Liver (tissue), 9 donors: Measurements from ENCODE around the gene HHIPL1. TPM values are rescaled to one million over a fixed set of nuclear protein-coding genes. Genes with fewer than 3 reads are reported as not detected.

Experiments
- DNase-seq: peaks from one replicate; pipeline ENCODE4 v3.0.0-alpha.2; 2017; ENCODE audit warnings: low spot score
- H3K27ac ChIP-seq, 2 donors: one replicate each; pipeline ENCODE4 v1.7.0; 2013; ENCODE audit warnings: inconsistent platforms in 2 of 2, low read length in 2 of 2, control low read depth in 1 of 2, low read depth in 1 of 2, mild to moderate bottlenecking in 1 of 2
- H3K27me3 ChIP-seq, 4 donors: one replicate each; pipeline versions ENCODE4 v1.6.1 to v1.7.0; 2013; ENCODE audit warnings: low read length in 3 of 4, inconsistent platforms in 1 of 4, mild to moderate bottlenecking in 1 of 4, moderate library complexity in 1 of 4; ENCODE audit not compliant: control insufficient read depth in 4 of 4, insufficient read depth in 4 of 4
- H3K36me3 ChIP-seq, 4 donors: one replicate each; pipeline versions ENCODE4 v1.6.1 to v1.7.0; 2013; ENCODE audit warnings: low read length in 3 of 4, mild to moderate bottlenecking in 3 of 4, low read depth in 1 of 4, moderate library complexity in 1 of 4; ENCODE audit not compliant: control insufficient read depth in 4 of 4, insufficient read depth in 3 of 4
- H3K4me1 ChIP-seq, 4 donors: one replicate each; pipeline versions ENCODE4 v1.6.1 to v1.7.0; 2013; ENCODE audit warnings: low read length in 3 of 4, mild to moderate bottlenecking in 3 of 4, moderate library complexity in 1 of 4; ENCODE audit not compliant: control insufficient read depth in 4 of 4, insufficient read depth in 4 of 4
- H3K4me3 ChIP-seq, 3 donors: one replicate each; pipeline versions ENCODE4 v1.6.1 to v1.7.0; 2013; ENCODE audit warnings: low read length in 3 of 3, control low read depth in 1 of 3, low read depth in 1 of 3, mild to moderate bottlenecking in 1 of 3
- H3K9ac ChIP-seq, 2 donors: one replicate each; pipeline ENCODE4 v1.7.0; 2013; ENCODE audit warnings: low read length in 2 of 2, mild to moderate bottlenecking in 2 of 2, moderate library complexity in 2 of 2, control low read depth in 1 of 2, low read depth in 1 of 2
- H3K9me3 ChIP-seq, 4 donors: one replicate each; pipeline versions ENCODE4 v1.6.1 to v1.7.0; 2013; ENCODE audit warnings: low read length in 3 of 4; ENCODE audit not compliant: control insufficient read depth in 4 of 4
- EGR1 ChIP-seq, 2 donors: IDR thresholded peaks; 2 replicates each; pipeline ENCODE4 v1.6.1; 2016 to 2018; ENCODE audit warnings: antibody characterized with exemption in 2 of 2, low read depth in 2 of 2
- FOXA1 ChIP-seq: IDR thresholded peaks from 2 replicates; pipeline ENCODE4 v1.6.1; 2016; ENCODE audit warnings: antibody characterized with exemption
- FOXA2 ChIP-seq: IDR thresholded peaks from 2 replicates; pipeline ENCODE4 v1.6.1; 2016; ENCODE audit warnings: antibody characterized with exemption
- GABPA ChIP-seq, 2 donors: IDR thresholded peaks in 1 of 2; conservative IDR thresholded peaks in 1 of 2; 2 replicates each; pipeline ENCODE4 v1.6.1; 2016; ENCODE audit warnings: antibody characterized with exemption in 2 of 2, mild to moderate bottlenecking in 1 of 2, moderate library complexity in 1 of 2
- HNF4A ChIP-seq, 2 donors: conservative IDR thresholded peaks; 2 replicates each; pipeline ENCODE4 v1.6.1; 2016; ENCODE audit warnings: antibody characterized with exemption in 2 of 2, mild to moderate bottlenecking in 2 of 2
- HNF4G ChIP-seq: IDR thresholded peaks from 2 replicates; pipeline ENCODE4 v1.6.1; 2016; ENCODE audit warnings: antibody characterized with exemption
- JUND ChIP-seq, 2 donors: IDR thresholded peaks; 2 replicates each; pipeline ENCODE4 v1.6.1; 2016; ENCODE audit warnings: antibody characterized with exemption in 2 of 2
- NR2F2 ChIP-seq: IDR thresholded peaks from 2 replicates; pipeline ENCODE4 v1.6.1; 2016; ENCODE audit warnings: antibody characterized with exemption
- RAD21 ChIP-seq, 2 donors: IDR thresholded peaks; 2 replicates each; pipeline ENCODE4 v1.6.1; 2016; ENCODE audit warnings: antibody characterized with exemption in 2 of 2, mild to moderate bottlenecking in 2 of 2
- RXRA ChIP-seq, 2 donors: IDR thresholded peaks; 2 replicates each; pipeline ENCODE4 v1.6.1; 2017 to 2018; ENCODE audit warnings: antibody characterized with exemption in 2 of 2, mild to moderate bottlenecking in 1 of 2
- SP1 ChIP-seq: IDR thresholded peaks from 2 replicates; pipeline ENCODE4 v1.6.1; 2018; ENCODE audit warnings: antibody characterized with exemption, mild to moderate bottlenecking
- TAF1 ChIP-seq: conservative IDR thresholded peaks from 2 replicates; pipeline ENCODE4 v1.6.1; 2016; ENCODE audit warnings: antibody characterized with exemption, mild to moderate bottlenecking
- YY1 ChIP-seq: IDR thresholded peaks from 2 replicates; pipeline ENCODE4 v1.6.1; 2016; ENCODE audit warnings: antibody characterized with exemption, mild to moderate bottlenecking
- WGBS: extraction: QIAGEN DNeasy Blood & Tissue Kit; methylation state at CpG from one replicate; pipeline ENCODE4 v1.1.7; 2013; 5-methylcytosine and 5-hydroxymethylcytosine counted together
- polyA plus RNA-seq, 2 donors: library from polyadenylated mRNA; stranded (reverse) in 1 of 2; unstranded in 1 of 2; fragments of 200-250 nt in 1 of 2; fragments of >200 nt in 1 of 2; fragmentation: Nextera tagmentation in 1 of 2; extraction: Ambion mirVana in 1 of 2; gene quantifications; one replicate each; pipeline versions ENCODE4 v1.2.1 to v1.2.3, GENCODE V29; 2013 to 2015
- total RNA-seq, 2 donors: library from RNA; depleted of rRNA; stranded (reverse); fragments of >200 nt; gene quantifications; one replicate each; pipeline ENCODE4 v1.2.3, GENCODE V29; 2014
- TF ChIP-seq, protein P1 (sequence below): IDR thresholded peaks from 2 replicates; pipeline ENCODE4 v1.6.1; 2016; ENCODE audit warnings: antibody characterized with exemption, mild to moderate bottlenecking
- TF ChIP-seq, protein P2 (sequence below): fragments of 150-350 bp; IDR thresholded peaks from 2 replicates; pipeline ENCODE4 v1.5.1; 2017; ENCODE audit warnings: improper control_type of control experiment, low read depth, low read length; ENCODE audit not compliant: missing input control
- TF ChIP-seq, protein P3 (sequence below): IDR thresholded peaks from 2 replicates; pipeline ENCODE4 v1.6.1; 2016; ENCODE audit warnings: antibody characterized with exemption
- TF ChIP-seq, protein P4 (sequence below): IDR thresholded peaks from 2 replicates; pipeline ENCODE4 v1.6.1; 2016; ENCODE audit warnings: antibody characterized with exemption
- TF ChIP-seq, protein P5 (sequence below): IDR thresholded peaks from 2 replicates; pipeline ENCODE4 v1.6.1; 2016; ENCODE audit warnings: antibody characterized with exemption
- donor health status: healthy.
- donor health status: healthy.
- donor health status: healthy.
- donor health status: healthy.
- donor health status: healthy.

Gene HHIPL1
- total and polyA plus RNA-seq, 4 donors, result 0.96 to 1.7 (median 1.0) TPM

DNA sequence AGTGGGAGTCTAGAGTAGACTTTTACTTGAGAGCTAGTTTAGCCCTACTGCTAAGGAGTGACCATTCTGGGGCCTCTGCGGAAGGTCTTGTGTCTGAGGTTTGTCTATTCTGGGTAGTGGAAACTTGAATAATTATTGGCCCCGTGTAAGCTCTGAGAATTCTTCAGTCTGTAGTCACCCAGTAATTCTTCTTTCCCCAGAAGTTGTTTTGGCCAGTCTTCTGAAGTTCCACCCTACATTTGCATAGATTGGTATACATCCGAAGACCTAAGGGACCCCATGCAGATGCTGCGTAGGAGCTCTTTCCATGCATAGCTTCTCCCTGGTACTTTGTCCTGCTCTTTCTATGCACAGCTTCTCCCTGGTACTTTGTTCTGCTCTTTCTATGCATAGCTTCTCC is 52.0 kb downstream of the HHIPL1 start:
- H3K9me3 ChIP-seq, result no peaks in the 10 kb centered on the region
- no peak for DNase-seq

DNA sequence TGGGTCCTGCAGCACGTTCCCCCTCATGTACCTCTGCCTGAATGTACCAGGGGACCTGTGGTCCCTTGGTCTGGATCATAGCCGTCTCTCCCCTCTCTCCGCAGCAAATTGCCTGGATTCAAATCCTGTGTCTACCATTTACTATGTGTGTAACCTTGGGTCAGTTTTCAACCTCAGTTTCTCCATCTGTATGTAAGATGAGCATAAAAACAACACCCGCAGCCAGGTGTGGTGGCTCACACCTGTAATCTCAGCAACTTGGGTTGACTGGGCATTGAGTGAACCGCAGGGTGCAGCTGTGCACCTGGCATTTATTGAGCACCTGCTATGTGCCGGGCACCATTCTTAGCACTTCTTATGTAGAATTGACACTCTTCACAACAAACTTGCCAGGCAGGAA is 53.3 kb downstream of the HHIPL1 start:
- no peaks in the 10 kb centered on the region for H3K4me1 ChIP-seq
- H3K4me3 ChIP-seq, result no peak overlapping the region
- no peaks in the 10 kb centered on the region for H3K27me3 ChIP-seq
- peaks cover 0 to 5% (median 4%) of the 10 kb centered on the region in 4 donors for H3K9me3 ChIP-seq
- H3K27ac ChIP-seq, result no peak overlapping the region
- DNase-seq, result no peak
- no peak overlapping the region for H3K9ac ChIP-seq
- H3K36me3 ChIP-seq, result peaks cover 0 to under 1% (median 0%) of the 10 kb centered on the region in 4 donors
- WGBS, result 81% methylated on average over 6 of the region's 6 CpGs
- TF ChIP-seq, protein P1, sequence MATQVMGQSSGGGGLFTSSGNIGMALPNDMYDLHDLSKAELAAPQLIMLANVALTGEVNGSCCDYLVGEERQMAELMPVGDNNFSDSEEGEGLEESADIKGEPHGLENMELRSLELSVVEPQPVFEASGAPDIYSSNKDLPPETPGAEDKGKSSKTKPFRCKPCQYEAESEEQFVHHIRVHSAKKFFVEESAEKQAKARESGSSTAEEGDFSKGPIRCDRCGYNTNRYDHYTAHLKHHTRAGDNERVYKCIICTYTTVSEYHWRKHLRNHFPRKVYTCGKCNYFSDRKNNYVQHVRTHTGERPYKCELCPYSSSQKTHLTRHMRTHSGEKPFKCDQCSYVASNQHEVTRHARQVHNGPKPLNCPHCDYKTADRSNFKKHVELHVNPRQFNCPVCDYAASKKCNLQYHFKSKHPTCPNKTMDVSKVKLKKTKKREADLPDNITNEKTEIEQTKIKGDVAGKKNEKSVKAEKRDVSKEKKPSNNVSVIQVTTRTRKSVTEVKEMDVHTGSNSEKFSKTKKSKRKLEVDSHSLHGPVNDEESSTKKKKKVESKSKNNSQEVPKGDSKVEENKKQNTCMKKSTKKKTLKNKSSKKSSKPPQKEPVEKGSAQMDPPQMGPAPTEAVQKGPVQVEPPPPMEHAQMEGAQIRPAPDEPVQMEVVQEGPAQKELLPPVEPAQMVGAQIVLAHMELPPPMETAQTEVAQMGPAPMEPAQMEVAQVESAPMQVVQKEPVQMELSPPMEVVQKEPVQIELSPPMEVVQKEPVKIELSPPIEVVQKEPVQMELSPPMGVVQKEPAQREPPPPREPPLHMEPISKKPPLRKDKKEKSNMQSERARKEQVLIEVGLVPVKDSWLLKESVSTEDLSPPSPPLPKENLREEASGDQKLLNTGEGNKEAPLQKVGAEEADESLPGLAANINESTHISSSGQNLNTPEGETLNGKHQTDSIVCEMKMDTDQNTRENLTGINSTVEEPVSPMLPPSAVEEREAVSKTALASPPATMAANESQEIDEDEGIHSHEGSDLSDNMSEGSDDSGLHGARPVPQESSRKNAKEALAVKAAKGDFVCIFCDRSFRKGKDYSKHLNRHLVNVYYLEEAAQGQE, result no peak
- TF ChIP-seq FOXA2 (no peak), HNF4G (no peak), YY1 (no peak), EGR1 (IDR thresholded peaks at IDR 0.05; ENCODE audit: low read depth in 2 of 2) (no peak), HNF4A (conservative IDR thresholded peaks at IDR 0.05) (no peak), RXRA (IDR thresholded peaks at IDR 0.05) (no peak), GABPA (IDR thresholded peaks at IDR 0.05 in 1 of 2, conservative IDR thresholded peaks at IDR 0.05 in 1 of 2) (no peak), SP1 (no peak), NR2F2 (no peak), RAD21 (IDR thresholded peaks at IDR 0.05) (no peak), JUND (IDR thresholded peaks at IDR 0.05) (no peak), FOXA1 (no peak), TAF1 (no peak)
- TF ChIP-seq, protein P2, sequence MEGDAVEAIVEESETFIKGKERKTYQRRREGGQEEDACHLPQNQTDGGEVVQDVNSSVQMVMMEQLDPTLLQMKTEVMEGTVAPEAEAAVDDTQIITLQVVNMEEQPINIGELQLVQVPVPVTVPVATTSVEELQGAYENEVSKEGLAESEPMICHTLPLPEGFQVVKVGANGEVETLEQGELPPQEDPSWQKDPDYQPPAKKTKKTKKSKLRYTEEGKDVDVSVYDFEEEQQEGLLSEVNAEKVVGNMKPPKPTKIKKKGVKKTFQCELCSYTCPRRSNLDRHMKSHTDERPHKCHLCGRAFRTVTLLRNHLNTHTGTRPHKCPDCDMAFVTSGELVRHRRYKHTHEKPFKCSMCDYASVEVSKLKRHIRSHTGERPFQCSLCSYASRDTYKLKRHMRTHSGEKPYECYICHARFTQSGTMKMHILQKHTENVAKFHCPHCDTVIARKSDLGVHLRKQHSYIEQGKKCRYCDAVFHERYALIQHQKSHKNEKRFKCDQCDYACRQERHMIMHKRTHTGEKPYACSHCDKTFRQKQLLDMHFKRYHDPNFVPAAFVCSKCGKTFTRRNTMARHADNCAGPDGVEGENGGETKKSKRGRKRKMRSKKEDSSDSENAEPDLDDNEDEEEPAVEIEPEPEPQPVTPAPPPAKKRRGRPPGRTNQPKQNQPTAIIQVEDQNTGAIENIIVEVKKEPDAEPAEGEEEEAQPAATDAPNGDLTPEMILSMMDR, result no peak
- TF ChIP-seq, protein P3, sequence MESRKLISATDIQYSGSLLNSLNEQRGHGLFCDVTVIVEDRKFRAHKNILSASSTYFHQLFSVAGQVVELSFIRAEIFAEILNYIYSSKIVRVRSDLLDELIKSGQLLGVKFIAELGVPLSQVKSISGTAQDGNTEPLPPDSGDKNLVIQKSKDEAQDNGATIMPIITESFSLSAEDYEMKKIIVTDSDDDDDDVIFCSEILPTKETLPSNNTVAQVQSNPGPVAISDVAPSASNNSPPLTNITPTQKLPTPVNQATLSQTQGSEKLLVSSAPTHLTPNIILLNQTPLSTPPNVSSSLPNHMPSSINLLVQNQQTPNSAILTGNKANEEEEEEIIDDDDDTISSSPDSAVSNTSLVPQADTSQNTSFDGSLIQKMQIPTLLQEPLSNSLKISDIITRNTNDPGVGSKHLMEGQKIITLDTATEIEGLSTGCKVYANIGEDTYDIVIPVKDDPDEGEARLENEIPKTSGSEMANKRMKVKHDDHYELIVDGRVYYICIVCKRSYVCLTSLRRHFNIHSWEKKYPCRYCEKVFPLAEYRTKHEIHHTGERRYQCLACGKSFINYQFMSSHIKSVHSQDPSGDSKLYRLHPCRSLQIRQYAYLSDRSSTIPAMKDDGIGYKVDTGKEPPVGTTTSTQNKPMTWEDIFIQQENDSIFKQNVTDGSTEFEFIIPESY, result no peak
- TF ChIP-seq, protein P4, sequence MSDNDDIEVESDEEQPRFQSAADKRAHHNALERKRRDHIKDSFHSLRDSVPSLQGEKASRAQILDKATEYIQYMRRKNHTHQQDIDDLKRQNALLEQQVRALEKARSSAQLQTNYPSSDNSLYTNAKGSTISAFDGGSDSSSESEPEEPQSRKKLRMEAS, result no peak
- TF ChIP-seq, protein P5, sequence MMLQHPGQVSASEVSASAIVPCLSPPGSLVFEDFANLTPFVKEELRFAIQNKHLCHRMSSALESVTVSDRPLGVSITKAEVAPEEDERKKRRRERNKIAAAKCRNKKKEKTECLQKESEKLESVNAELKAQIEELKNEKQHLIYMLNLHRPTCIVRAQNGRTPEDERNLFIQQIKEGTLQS, result no peak

More for the DNA sequence above, 52.0 kb downstream of the HHIPL1 start:
- H3K4me3 ChIP-seq, result no peak overlapping the region
- WGBS, result 92% methylated on average over 4 of the region's 4 CpGs
- no peaks in the 10 kb centered on the region for H3K27me3 ChIP-seq
- no peak for TF ChIP-seq RAD21 (IDR thresholded peaks at IDR 0.05)
- no peak for TF ChIP-seq TAF1
- TF ChIP-seq HNF4A (conservative IDR thresholded peaks at IDR 0.05), result no peak
- TF ChIP-seq FOXA2, result no peak
- no peak for TF ChIP-seq EGR1 (IDR thresholded peaks at IDR 0.05; ENCODE audit: low read depth in 2 of 2)
- TF ChIP-seq SP1, result no peak
- no peak for TF ChIP-seq HNF4G
- no peak for TF ChIP-seq NR2F2
- TF ChIP-seq YY1, result no peak
- TF ChIP-seq RXRA (IDR thresholded peaks at IDR 0.05), result no peak
- TF ChIP-seq, protein P5, result no peak
- TF ChIP-seq JUND (IDR thresholded peaks at IDR 0.05), result no peak
- H3K36me3 ChIP-seq, result no peaks in the 10 kb centered on the region
- H3K9ac ChIP-seq, result no peak overlapping the region
- H3K4me1 ChIP-seq, result no peaks in the 10 kb centered on the region
- no peak overlapping the region for H3K27ac ChIP-seq
